ENCODE results near the gene C10orf90.

Gene C10orf90

DNA sequence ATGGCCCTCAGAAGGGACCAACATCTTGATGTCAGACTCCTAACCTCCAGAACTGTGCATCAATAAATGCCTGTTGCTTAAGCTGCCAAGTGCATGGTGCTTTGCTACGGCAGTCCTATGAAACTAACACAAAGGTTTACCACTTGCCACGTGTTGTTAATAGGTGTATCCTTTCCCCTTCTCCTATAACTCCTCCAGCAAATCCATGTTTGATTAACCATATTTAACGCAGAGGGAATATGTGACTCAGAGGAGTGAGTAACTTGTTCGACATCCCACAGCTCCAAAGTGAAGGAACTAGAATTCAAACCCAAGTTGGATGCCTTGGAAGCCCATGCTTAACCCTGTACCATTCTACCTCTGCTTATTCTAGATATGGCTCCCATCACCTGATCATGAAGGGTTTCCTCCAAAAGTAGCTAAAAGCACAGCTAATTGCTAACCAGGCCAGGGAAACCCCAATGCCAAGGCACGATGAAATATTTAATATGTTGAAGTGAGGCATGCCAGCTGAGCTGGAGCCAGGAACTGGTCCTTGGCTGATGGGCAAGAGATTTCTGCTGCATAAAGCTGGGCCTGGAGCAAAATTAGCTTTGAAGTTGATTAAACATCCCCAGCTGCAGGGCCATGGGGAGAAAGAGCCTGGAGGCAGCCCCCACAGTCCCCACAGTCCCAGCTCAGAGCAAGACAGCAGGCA lies 131.9 kb downstream of the C10orf90 start:
- Histone ChIP-seq H3K9me2 (ENCODE audit: low read depth, low read length) (no peaks in the 10 kb centered on the region), H3K27me3 (ENCODE audit: insufficient read depth, low read length) (no peaks in the 10 kb centered on the region), H3K79me2 (ENCODE audit: insufficient read depth, low read length) (no peaks in the 10 kb centered on the region), H4K20me1 (ENCODE audit: insufficient read depth, low read length) (no peaks in the 10 kb centered on the region), H3K9ac (ENCODE audit: low read length) (no peak overlapping the region), H3F3A (ENCODE audit: insufficient read depth, low read length) (no peaks in the 10 kb centered on the region), H3K4me1 (ENCODE audit: insufficient read depth, low read length, severe bottlenecking) (no peaks in the 10 kb centered on the region), H3K36me3 (ENCODE audit: insufficient read depth, low read length) (no peaks in the 10 kb centered on the region), H3K9me3 (ENCODE audit: low read length) (no peaks in the 10 kb centered on the region), H3K4me2 (ENCODE audit: low read length) (no peak overlapping the region), H3K4me3 (ENCODE audit: low read depth, low read length, poor library complexity, severe bottlenecking) (no peak overlapping the region), H3K27ac (ENCODE audit: low read depth, low read length, poor library complexity, severe bottlenecking) (no peak overlapping the region), H2AFZ (ENCODE audit: low read length) (no peak overlapping the region)
- no peak for TF ChIP-seq EZH2 (IDR thresholded peaks at IDR 0.05; ENCODE audit: borderline replicate concordance, low read length)
- TF ChIP-seq, protein P1, sequence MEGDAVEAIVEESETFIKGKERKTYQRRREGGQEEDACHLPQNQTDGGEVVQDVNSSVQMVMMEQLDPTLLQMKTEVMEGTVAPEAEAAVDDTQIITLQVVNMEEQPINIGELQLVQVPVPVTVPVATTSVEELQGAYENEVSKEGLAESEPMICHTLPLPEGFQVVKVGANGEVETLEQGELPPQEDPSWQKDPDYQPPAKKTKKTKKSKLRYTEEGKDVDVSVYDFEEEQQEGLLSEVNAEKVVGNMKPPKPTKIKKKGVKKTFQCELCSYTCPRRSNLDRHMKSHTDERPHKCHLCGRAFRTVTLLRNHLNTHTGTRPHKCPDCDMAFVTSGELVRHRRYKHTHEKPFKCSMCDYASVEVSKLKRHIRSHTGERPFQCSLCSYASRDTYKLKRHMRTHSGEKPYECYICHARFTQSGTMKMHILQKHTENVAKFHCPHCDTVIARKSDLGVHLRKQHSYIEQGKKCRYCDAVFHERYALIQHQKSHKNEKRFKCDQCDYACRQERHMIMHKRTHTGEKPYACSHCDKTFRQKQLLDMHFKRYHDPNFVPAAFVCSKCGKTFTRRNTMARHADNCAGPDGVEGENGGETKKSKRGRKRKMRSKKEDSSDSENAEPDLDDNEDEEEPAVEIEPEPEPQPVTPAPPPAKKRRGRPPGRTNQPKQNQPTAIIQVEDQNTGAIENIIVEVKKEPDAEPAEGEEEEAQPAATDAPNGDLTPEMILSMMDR (IDR thresholded peaks at IDR 0.05; ENCODE audit: low read length) = no peak

DNA sequence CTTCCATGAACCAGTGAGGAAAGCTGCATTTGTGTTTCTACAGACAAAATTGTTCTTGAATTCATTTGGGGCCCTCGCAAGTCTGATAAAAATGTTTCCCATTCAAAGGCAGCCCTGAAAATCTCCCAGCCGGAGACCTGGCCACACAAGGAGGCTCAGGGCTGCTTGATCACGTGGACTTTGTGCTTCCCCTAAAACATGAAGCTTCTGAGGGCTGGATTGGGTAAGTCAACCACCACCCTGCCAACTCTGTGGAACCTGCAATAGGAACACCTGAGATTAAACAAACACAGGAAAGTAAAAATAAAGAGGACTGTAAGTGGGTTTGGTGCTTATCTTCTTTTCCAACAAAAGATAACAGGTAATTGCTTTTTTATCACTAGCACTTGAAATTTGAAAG lies 133.8 kb downstream of the C10orf90 start:
- no peaks in the 10 kb centered on the region for H3K36me3 ChIP-seq (ENCODE audit: insufficient read depth, low read length)
- no peaks in the 10 kb centered on the region for H3F3A ChIP-seq (ENCODE audit: insufficient read depth, low read length)
- no peaks in the 10 kb centered on the region for H3K9me2 ChIP-seq (ENCODE audit: low read depth, low read length)
- H4K20me1 ChIP-seq (ENCODE audit: insufficient read depth, low read length) = no peaks in the 10 kb centered on the region
- no peak for TF ChIP-seq EZH2 (IDR thresholded peaks at IDR 0.05; ENCODE audit: borderline replicate concordance, low read length)
- TF ChIP-seq, protein P1 (IDR thresholded peaks at IDR 0.05; ENCODE audit: low read length) = no peak
- no peaks in the 10 kb centered on the region for H3K9me3 ChIP-seq (ENCODE audit: low read length)
- no peak overlapping the region for H3K9ac ChIP-seq (ENCODE audit: low read length)
- H3K27me3 ChIP-seq (ENCODE audit: insufficient read depth, low read length) = no peaks in the 10 kb centered on the region
- no peaks in the 10 kb centered on the region for H3K79me2 ChIP-seq (ENCODE audit: insufficient read depth, low read length)
- no peak overlapping the region for H3K4me3 ChIP-seq (ENCODE audit: low read depth, low read length, poor library complexity, severe bottlenecking)
- H2AFZ ChIP-seq (ENCODE audit: low read length) = no peak overlapping the region
- H3K27ac ChIP-seq (ENCODE audit: low read depth, low read length, poor library complexity, severe bottlenecking) = no peak overlapping the region
- H3K4me2 ChIP-seq (ENCODE audit: low read length) = no peak overlapping the region
- H3K4me1 ChIP-seq (ENCODE audit: insufficient read depth, low read length, severe bottlenecking) = no peaks in the 10 kb centered on the region

DNA sequence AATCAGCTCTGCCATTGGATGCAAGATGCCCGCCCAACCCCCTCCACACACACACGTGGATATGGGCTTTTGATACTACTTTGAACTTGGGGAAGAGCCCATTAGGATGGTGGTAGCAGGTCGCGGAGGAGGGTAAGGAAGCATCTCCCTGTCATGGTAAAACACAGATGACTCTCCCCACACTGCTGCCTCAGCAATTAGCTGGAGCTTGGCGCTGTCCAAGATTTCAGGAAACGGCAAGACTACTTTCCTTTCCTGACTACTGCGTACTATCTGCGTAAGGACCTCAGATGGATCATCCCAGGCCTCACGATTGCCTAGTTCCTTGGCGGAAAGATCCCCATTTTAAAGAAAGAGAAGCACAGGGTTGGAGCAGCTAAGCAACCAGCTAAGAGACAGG lies 134.3 kb downstream of the C10orf90 start:
- Histone ChIP-seq H3K9me2 (ENCODE audit: low read depth, low read length) (no peaks in the 10 kb centered on the region), H3K4me1 (ENCODE audit: insufficient read depth, low read length, severe bottlenecking) (no peaks in the 10 kb centered on the region), H3K4me2 (ENCODE audit: low read length) (no peak overlapping the region), H3K79me2 (ENCODE audit: insufficient read depth, low read length) (no peaks in the 10 kb centered on the region), H3K9ac (ENCODE audit: low read length) (no peak overlapping the region), H3K36me3 (ENCODE audit: insufficient read depth, low read length) (no peaks in the 10 kb centered on the region), H2AFZ (ENCODE audit: low read length) (no peak overlapping the region), H3F3A (ENCODE audit: insufficient read depth, low read length) (no peaks in the 10 kb centered on the region), H3K4me3 (ENCODE audit: low read depth, low read length, poor library complexity, severe bottlenecking) (no peak overlapping the region), H3K9me3 (ENCODE audit: low read length) (no peaks in the 10 kb centered on the region), H3K27ac (ENCODE audit: low read depth, low read length, poor library complexity, severe bottlenecking) (no peak overlapping the region), H3K27me3 (ENCODE audit: insufficient read depth, low read length) (no peaks in the 10 kb centered on the region), H4K20me1 (ENCODE audit: insufficient read depth, low read length) (no peaks in the 10 kb centered on the region)
- TF ChIP-seq, protein P1 (IDR thresholded peaks at IDR 0.05; ENCODE audit: low read length) = no peak
- no peak for TF ChIP-seq EZH2 (IDR thresholded peaks at IDR 0.05; ENCODE audit: borderline replicate concordance, low read length)
